ENCODE measurements around the gene EIF2AK3. TPM values are rescaled to one million over a fixed set of nuclear protein-coding genes. Genes with fewer than 3 reads are reported as not detected.

EIF2AK3 gene
- total and polyA plus RNA-seq, 8 donors: 4.8 to 92.3 (median 40.5) TPM

DNA sequence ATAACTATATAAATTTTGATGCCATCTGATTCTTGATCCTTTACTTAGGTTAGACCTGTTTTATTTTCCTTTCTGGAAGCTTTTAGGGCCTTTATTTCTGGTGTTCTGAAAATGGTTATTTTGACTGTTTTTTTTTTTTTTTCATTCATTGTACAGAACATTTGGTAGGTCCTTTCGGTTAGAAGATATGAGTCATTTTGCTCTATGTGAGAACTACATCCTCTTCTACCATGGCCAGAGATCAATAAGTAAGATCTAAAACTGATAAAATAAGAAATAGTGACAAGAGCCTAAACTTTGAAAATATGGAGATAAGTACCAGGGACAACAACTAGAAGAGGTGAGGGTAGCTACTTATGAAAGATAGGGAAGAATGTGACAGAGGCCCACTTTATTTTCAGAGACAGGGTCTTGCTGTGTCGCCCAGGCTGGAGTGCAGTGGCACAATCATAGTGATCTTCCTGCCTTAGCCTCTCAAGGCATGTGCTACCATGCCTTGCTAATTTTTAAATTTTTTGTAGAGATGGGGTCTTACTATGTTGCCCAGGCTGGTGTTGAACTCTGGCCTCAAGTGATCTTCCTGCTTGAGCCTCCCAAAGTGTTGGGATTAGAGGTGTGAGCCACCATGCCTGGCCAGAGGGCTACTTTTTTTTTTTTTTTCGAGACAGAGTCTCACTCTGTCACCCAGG, 66.5 kb downstream of the EIF2AK3 start:
- intact Hi-C loops (cut with DNase I; ENCODE audit: low total_unique reads): no loop called here
- Histone ChIP-seq H3K27me3 (no peaks in the 10 kb centered on the region), H3K36me3 (peaks cover 28 to 93% (median 83%) of the 10 kb centered on the region in 4 donors), H3K9me3 (no peaks in the 10 kb centered on the region), H3K27ac (no peak overlapping the region), H3K4me1 (peaks cover 0 to 8% (median 0%) of the 10 kb centered on the region in 4 donors), H3K4me3 (no peak overlapping the region)
- DNase-seq: no peak
- 85 to 91% (median 88%) methylated on average over 3 of the region's 3 CpGs for WGBS, 5 donors
- no peak for TF ChIP-seq POLR2AphosphoS5 (IDR thresholded peaks at IDR 0.05)
- TF ChIP-seq, protein P1, sequence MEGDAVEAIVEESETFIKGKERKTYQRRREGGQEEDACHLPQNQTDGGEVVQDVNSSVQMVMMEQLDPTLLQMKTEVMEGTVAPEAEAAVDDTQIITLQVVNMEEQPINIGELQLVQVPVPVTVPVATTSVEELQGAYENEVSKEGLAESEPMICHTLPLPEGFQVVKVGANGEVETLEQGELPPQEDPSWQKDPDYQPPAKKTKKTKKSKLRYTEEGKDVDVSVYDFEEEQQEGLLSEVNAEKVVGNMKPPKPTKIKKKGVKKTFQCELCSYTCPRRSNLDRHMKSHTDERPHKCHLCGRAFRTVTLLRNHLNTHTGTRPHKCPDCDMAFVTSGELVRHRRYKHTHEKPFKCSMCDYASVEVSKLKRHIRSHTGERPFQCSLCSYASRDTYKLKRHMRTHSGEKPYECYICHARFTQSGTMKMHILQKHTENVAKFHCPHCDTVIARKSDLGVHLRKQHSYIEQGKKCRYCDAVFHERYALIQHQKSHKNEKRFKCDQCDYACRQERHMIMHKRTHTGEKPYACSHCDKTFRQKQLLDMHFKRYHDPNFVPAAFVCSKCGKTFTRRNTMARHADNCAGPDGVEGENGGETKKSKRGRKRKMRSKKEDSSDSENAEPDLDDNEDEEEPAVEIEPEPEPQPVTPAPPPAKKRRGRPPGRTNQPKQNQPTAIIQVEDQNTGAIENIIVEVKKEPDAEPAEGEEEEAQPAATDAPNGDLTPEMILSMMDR (IDR thresholded peaks at IDR 0.05): no peak
- TF ChIP-seq EP300 (IDR thresholded peaks at IDR 0.05): no peak
- TF ChIP-seq POLR2A (IDR thresholded peaks at IDR 0.05): no peak

GRCh38 chr2:88557290-88557689, 70.0 kb downstream of the EIF2AK3 start:
- no peaks in the 10 kb centered on the region for H3K27me3 ChIP-seq
- 96 to 100% (median 100%) methylated on average over 1 of the region's 1 CpG for WGBS, 5 donors
- TF ChIP-seq POLR2A (IDR thresholded peaks at IDR 0.05): no peak
- no peak for TF ChIP-seq POLR2AphosphoS5 (IDR thresholded peaks at IDR 0.05)
- TF ChIP-seq, protein P1 (IDR thresholded peaks at IDR 0.05): no peak
- no peak for TF ChIP-seq EP300 (IDR thresholded peaks at IDR 0.05)
- H3K4me1 ChIP-seq: no peaks in the 10 kb centered on the region
- DNase-seq: no peak
- peaks cover 19 to 88% (median 86%) of the 10 kb centered on the region in 4 donors for H3K36me3 ChIP-seq
- intact Hi-C loops (cut with DNase I; ENCODE audit: low total_unique reads): no loop called here
- no peaks in the 10 kb centered on the region for H3K9me3 ChIP-seq
- no peak overlapping the region for H3K4me3 ChIP-seq
- no peak overlapping the region for H3K27ac ChIP-seq

- TF ChIP-seq, protein P1 (IDR thresholded peaks at IDR 0.05): no peak
- TF ChIP-seq POLR2A (IDR thresholded peaks at IDR 0.05) (no peak), POLR2AphosphoS5 (IDR thresholded peaks at IDR 0.05) (no peak), EP300 (IDR thresholded peaks at IDR 0.05) (no peak)
- no peaks in the 10 kb centered on the region for H3K27me3 ChIP-seq
- no peak for DNase-seq
- H3K36me3 ChIP-seq: peaks cover 13 to 75% (median 73%) of the 10 kb centered on the region in 4 donors
- intact Hi-C loops (cut with DNase I; ENCODE audit: low total_unique reads): no loop called here
- WGBS, 5 donors: 77 to 89% (median 79%) methylated on average over 7 of the region's 7 CpGs
- no peaks in the 10 kb centered on the region for H3K4me1 ChIP-seq
- H3K27ac ChIP-seq: no peak overlapping the region
- H3K4me3 ChIP-seq: no peak overlapping the region
- no peaks in the 10 kb centered on the region for H3K9me3 ChIP-seq
Observed at GRCh38 chr2:88556026-88556425, 71.2 kb downstream of the EIF2AK3 start.

- no peak overlapping the region for H3K4me3 ChIP-seq
- intact Hi-C loops (cut with DNase I; ENCODE audit: low total_unique reads): no loop called here
- H3K27ac ChIP-seq: no peak overlapping the region
- peak in 1 of 2 donors; percentile 6 for DNase-seq
- WGBS, 5 donors: 89 to 93% (median 91%) methylated on average over 5 of the region's 5 CpGs
- no peaks in the 10 kb centered on the region for H3K9me3 ChIP-seq
- peaks cover 0 to 11% (median 9%) of the 10 kb centered on the region in 3 donors for H3K27me3 ChIP-seq
- no peak for TF ChIP-seq POLR2AphosphoS5 (IDR thresholded peaks at IDR 0.05)
- H3K4me1 ChIP-seq: peaks cover 0 to 8% (median 0%) of the 10 kb centered on the region in 4 donors
- H3K36me3 ChIP-seq: peaks cover 6 to 57% (median 55%) of the 10 kb centered on the region in 4 donors
Observed at GRCh38 chr2:88554189-88554588, 73.1 kb downstream of the EIF2AK3 start.

Data from stomach (tissue), 9 donors.